GM11168 (cell line): Measurements from ENCODE around the gene GRAP.

Experiments
- in situ Hi-C: fragments of 300-500 bp; cut with MboI; formaldehyde crosslinking; loops from one replicate; pipeline ENCODE4 v1.12.0; 2022; ENCODE audit warnings: low sequenced_read_pairs; ENCODE audit not compliant: unreplicated experiment

The GRAP gene

DNA sequence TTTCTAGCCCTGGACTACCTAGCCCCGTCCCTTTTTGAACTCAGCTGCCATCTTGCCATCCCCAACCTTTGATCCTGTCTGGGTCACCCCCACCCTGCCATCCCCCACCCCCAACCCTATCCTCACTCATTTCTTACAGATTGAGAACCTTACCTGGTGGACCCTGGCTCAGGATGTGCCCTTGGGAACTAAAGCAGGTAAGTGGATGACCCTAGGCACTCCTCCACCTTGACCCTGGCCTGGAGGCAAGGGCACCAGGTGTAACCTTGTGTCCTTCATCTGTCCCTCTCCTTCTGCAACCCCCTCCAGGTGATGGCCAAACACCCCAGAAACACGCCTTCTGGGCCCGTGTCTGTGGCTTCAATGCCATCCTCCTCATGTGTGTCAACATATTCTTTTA is 26.7 kb downstream of the GRAP start:
- in situ Hi-C loops: loop anchor here (10.0 kb wide), 1 partner anchor 125 kb away; no protein-coding TSS in a partner anchor

DNA sequence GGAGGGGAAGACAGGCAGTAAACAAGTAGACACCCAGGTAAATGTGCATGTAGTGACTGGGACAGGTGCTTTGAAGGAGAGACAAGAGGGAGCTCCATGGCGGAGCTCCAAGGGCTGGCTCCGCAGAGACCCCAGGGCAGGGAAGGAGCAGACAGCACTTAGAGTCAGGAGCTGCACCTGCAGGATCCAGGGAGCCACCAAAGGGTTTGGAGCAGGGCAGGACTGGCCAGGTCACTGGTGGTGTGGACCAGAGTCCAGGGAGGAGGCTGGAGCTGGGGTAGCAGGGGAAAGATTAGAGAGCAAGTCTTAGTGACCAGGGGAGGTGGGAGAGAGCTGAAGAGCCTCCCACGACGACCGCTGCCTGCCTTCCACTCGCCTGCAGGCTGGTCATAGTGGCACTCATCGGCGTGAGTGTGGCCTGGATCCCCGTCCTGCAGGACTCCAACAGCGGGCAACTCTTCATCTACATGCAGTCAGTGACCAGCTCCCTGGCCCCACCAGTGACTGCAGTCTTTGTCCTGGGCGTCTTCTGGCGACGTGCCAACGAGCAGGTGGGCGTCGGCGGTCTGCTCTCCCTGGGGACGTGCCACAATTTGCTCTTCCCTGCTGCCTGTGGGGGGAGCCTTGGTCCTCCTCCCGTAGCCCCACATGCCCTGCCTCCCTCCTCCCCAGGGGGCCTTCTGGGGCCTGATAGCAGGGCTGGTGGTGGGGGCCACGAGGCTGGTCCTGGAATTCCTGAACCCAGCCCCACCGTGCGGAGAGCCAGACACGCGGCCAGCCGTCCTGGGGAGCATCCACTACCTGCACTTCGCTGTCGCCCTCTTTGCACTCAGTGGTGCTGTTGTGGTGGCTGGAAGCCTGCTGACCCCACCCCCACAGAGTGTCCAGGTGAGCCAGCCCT is 27.5 kb downstream of the GRAP start:
- in situ Hi-C loops: no loop called here

DNA sequence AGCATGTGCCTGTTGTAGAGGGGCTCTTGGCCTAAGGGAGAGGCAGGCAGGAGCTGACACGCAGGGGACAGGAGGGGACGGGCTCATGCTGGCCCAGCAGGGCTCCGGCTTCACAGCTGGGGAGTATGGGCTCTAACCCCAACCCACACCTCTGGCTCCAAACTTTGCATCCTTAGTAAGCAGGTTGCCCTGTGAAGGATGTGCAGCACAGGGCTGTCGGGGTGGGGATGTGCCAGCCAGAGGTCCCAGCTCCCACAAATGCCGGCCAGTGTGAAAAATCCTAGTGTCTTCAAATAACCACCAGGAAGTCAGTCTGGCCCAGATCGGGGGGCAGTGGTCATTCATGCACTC is 28.2 kb downstream of the GRAP start:
- in situ Hi-C loops: no loop called here

DNA sequence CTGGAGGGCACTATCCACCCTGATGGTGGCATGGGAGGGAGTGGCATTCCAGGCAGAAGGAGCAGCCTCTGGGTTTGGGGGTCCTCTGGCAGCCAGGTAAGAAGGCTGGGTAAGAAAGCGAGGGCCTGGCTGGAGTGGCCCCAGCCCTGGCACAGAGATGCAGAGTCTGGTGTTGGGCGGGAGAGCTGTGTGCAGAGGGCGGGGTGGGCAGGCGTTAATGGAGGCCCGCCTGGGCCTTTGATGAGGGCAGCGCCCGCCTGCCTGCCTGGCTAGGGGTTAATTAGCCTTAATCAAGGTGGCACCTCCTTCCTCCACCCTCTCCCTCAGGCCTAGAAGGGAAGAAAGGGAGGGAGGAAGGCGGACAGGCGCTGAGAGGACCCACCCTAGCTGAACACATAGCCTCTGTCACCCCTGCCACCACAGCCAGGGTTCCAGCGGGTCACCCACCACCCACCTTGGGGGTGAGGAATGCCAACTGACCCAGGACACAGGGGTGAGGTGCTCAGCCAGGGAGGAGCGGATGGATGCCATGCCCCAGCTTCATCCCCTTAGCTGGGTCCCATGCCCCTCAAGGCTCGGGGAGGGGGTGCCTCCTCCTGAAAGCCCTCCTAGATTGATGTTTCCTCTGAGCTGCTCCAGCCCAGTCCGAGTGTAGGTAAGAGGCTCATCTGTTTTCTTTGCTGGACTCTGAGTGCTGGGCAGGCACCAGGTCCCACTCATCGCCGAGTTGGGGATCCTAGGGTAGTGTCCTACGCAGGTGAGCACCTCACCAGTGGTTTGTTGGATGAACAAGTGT is 28.8 kb downstream of the GRAP start:
- in situ Hi-C loops: no loop called here

DNA sequence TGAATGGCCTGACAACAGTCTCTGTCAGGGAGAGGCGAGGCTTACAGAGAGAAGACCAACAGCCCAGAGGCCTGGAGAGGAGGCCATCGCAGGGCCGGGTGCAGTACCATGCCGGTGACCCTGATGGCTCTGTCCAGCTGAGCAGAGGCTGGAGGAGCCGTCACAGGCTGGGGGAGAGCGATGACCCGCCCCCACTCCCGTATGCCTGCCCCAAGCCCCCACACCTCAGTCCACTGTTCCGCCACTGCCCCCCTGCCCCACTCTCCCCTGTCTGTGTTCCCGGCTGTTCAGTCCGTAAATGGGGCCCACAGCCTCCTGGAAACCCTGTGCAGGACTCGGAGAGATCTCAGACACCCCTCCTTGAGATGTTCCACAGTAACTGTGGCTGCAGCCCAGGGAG is 29.4 kb downstream of the GRAP start:
- in situ Hi-C loops: no loop called here

DNA sequence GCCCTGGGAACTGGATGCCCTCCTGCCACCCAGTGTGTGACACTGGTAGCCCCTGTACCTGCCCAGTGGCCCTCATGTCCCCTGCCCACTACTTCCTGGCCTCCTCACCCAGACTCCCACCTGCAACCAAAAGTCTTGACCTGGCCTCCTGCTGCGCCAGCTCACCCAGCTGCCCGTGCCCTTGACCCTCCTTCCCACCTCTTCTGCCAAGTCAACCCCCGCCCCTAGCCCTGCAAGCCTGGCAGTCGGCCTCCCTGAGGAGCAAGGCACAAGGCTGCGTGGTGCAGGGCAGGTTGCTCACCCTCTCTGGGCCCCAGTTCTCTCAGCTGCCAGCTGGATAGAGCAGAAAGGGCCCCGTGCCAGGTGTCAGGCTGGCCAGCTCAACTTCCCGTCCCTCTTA is 29.9 kb downstream of the GRAP start:
- in situ Hi-C loops: no loop called here

DNA sequence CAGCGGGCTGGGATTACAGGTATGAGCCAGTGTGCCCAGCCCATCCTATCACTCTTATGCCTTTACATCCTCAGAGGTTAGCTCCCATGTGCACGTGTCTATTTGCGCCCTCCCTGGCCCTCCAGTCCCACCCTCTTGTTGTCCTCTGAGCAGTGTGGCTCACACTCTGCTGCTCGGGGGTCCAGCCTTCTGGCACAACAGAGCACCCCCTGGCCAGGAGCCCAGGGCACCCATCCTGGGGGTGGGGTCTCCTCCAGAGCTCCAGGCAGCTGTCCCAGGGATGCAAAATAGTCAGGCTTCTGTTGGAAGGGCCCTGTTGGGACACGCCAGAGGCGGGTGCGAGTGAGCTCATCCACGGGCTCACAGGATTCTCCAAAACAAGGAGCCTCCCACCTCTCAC is 30.5 kb downstream of the GRAP start:
- in situ Hi-C loops: no loop called here

DNA sequence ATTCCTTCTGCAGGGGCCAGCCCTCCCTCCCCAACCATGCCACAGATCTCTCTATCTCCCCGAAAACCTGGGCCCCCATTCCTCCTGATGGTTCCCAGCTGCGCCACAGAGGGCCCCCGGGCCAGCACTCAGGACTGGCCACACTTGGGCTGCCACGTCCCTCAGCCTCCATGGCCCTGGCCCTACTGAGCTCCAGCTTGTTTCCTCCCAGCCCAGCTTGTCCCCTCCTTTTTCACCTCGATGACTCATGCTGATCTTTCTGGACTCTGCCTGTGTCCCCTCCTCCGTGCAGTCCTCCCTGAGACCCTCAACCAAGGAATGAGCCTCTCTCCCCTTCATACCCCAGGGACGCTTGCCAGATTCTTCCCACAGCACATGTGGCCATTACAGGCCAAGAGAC is 31.3 kb downstream of the GRAP start:
- in situ Hi-C loops: no loop called here

DNA sequence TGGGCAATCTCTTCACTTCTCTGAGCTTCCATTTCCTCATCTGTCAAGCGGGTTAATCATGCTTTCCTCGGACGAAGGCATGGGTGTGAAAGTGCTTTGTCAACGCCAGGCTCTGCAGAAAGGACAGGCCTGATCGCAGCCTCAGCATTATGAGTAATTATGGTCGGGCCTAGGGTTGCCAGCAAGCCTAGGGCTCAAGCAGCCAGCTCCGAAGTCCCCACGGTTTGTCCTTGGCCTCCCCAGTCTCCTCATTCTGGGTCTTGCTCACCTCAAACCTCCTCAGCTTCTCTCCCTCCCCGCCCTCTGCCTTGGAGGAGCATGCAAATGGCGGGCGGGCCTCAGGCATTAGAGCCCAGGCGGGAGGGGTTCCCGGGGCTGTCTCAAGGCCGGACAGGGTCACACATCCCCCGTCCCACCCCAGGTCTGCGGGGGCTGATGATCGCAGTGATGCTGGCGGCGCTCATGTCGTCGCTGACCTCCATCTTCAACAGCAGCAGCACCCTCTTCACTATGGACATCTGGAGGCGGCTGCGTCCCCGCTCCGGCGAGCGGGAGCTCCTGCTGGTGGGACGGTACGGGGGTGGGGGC is 32.0 kb downstream of the GRAP start:
- in situ Hi-C loops: no loop called here

DNA sequence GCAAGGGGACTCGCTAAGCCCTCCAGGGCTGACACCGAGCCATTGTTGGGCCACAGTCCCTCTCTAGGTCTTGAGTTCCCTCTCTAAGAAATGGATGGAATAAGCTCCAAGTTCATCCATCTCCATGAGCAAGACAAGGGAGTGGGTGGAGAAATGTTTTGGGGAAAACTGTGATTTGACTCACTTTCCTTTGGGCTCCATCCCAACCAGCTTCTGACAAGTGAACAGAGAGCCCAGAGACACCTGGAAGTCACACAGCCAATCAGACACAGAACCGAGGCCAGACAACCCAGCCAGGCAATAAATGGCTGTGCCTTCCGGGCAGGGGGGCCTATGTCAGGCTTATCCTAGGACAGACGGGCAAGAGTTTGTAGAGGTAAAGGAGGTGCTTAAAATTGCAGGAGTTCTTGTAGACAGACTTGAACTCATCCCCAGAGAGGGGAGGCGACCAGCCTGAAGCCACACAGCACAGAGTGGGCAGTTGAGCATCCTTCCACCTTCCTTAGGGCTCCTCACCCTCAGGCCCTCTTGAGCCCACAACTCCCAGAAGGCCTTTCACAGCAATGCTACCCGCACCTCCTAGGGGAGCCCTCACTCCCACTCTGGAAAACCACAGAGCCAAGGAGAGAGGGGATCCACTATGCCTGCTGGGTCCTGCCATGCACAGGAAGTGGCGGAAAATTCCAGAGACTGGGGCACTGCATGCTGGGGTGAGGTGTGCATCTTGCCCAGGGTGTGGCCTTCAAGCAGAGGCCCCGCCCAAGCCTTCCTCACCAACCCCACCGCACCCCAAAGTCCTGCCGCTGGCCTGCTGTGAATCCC is 32.7 kb downstream of the GRAP start:
- in situ Hi-C loops: no loop called here

DNA sequence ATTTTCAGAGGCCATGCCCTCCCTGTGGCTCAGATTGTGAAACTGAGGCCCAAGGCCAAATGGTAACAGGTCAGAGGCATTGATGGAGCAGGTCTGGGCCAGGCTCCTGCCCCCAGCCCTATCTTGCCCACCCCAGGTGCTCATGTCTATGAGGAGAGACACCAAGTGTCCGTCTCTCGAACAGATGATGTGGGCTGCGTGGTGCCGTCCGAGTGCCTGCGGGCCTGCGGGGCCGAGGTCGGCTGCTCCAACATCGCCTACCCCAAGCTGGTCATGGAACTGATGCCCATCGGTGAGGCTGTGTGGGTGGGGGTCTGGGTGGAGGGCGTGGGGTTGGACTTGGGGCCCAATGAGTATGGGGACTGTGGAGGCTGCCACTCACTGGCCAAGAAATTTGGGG is 33.5 kb downstream of the GRAP start:
- in situ Hi-C loops: no loop called here

DNA sequence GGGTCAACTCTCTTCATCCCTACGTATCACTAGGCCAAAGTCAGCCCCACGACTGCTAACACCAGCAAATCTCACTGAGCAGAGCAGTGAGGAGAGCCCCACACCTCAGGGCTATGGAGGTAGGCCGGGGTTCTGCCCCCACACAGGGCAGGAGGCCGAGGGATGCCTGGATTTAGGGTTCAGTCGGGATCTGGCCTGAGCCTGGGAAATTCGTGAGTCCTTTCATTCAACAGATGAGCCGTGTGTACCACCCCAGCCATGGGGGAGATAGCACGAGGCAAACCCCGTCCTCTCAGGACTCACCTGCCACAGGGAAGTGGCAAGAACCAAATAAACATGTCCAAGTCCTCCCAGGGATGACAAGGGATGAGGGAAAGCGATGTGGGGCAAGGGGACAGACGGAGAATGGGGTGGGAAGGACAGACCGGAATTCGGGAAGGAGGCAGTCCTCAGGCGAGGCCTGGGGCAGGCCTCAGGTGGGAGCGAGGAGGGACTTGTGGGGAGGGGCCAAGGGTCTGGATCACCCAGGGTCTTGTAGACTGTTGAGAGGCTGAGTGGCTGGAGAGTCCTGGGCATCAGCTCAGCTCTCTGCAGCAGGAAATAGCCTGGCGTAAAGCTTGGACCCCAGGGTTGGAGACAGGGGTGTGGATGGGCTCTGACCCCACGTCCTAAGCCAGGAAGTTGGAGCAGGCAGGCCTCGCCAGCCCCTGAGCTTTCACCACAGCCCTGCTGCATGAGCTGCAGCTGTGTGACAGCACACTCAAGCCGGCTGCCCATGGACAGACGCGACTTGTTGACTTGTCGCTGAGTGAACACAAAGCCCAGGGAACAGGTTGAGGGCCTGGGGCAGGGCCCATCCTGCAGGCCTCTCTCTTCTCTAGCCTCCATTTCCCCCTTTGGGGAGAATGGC is 34.3 kb downstream of the GRAP start:
- in situ Hi-C loops: no loop called here

DNA sequence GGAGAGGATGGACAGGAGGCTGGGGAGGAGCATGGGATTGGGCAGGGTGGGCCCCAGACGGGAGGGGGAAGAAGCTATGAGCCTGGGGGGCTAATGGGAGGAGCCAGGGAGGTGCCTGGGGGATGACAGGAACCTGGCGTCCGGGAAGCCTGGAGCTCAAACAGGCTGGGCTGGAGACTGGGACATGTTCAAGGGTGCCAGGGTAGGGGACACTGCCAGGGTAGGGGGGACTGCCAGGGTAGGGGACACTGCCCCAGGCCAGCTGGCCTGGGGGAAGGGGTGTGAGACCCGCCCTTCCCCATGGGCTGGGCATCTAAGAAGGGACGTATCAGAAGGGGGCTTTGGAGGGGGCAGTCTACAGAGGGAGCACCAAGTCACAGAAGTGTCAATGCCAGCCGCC is 35.2 kb downstream of the GRAP start:
- in situ Hi-C loops: no loop called here

DNA sequence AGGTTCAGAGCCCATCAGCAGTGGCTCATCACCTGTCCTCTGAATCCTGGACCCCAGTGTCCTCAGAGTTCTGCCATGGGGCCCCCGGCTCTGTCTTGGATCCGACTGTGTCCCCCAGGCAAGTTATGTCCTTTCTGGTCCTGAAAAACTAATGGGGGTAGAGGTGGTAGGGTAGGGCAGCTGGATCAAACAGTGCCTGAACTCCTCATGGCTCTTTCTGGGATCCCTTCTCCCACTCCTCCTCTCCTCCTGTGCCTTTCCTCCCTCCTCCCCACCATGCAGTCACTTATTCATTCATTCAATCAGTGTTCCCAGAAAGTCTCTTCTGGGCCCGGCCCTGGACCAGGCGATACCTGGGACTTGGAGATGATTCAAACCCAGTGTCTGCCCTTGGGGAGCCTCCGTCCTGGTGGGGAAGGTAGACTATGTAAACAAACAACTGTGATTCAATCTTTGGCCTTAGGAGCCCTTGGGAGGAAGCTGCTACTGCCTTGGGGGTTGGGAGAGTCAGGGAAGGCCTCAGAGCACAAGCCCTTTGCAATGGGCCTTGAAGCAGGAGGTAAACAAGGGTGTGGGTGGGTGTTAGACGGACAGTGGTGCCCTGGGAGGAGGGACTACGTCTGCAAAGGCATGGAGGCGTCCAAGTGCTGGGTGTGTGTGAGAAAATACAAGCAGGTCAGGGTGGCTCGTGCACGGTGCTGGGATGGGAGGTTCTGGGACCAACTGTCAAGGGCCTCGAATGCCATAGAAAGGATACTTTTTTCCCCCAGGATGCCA is 35.8 kb downstream of the GRAP start:
- in situ Hi-C loops: no loop called here

DNA sequence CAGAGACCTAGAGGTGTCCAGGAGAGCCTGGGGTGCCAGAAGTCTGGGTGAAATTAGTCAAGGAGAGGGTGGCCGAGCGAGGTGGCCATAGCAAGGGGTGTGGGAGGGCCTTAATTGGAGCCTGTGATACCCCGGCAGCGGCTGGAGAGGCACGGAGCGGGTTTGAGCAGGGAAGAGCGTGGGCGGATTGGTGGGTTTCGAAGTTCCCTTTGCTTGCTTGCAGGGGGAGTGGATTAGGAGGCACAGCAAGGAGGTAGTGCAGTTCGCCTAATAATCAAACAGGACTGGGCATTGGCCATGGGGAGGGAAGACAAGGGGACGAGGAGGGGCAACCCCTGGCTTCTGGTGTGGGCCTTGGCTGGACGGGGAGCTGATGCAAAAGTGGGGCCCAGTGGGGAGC is 36.8 kb downstream of the GRAP start:
- in situ Hi-C loops: no loop called here

DNA sequence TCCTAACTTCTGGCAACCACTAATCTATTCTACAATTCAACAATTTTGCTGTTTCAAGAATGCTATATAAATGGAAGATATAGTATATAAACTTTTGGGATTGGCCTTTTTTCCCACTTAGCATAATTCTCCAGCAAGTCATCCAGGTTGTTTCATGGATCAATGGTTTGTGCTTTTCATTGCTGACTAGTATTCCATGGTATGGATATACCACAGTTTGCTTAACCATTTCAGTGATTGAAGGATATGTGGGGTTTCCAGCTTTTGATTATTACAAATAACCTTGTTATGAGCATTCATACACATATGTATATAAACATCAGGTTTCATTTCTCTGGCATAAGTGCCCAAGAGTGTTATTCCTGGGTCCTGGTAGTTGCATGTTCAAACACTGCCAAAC is 40.1 kb downstream of the GRAP start:
- in situ Hi-C loops: no loop called here

DNA sequence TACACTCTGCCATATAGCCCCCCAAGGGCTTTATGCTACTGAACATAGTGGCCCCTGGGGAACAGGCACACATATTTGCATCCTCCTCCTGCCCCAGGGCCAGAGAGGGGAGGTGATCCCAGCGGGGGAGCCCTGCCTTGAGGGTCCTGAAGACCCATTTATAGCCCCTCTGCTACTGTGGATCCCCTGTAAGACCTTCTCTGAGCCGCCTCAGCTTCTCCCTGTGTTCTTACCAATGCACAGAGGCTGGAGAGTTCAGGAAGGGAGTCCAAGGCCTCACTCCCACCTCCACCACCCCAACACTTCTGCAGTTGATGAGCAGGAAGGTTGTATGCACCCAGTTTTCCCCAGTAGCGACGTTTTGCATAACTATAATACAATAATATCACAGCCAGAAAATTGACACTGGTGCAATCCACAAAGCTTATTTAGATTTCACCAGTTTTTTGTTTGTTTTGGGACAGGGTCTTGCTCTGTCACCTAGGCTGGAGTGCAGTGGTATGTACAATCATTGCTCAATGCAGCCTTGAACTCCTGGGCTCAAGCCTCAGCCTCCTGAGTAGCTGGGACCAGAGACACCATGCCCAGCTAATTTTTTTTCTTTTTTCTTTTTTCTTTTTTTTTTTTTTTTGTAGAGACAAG is 40.8 kb downstream of the GRAP start:
- in situ Hi-C loops: no loop called here

DNA sequence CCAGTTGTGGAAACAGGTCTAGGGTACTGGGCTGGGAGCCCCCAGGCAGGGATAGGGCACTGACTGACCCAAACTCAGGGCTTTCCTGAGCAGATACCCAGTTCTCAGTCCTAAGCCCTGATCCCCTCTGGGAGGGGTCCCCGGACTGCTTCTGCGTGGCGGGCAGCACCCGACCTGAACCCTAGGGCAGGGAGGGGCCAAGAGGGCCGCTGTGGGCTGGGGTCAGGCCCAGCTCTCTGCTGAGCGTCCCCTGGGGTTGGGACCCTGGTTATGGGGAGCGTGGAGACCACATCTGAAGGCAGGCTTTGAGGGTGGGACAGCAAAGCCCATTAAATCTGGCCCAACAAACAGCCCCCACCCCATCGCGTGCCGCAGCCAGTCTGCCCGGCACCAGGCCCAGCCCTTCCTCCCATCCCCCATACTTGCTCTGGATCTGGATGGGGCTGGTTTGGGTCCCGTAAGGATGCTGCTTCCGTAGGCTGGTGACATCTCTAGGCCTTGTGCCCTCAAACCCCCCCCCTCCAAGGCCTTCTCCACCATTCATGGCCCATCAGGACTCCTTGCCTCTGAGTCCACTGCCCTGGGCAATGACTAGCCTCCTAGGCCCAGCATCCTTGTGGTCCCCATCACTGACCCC is 41.5 kb downstream of the GRAP start:
- in situ Hi-C loops: no loop called here
